Sigmoid colon (tissue), 4 donors: ENCODE measurements around the gene SLC6A11.

ENCODE experiments used
- POLR2A ChIP-seq, 2 donors: fragments of 450-650 bp; IDR thresholded peaks; one replicate each; pipeline ENCODE4 v1.6.1; 2016; ENCODE audit warnings: antibody characterized with exemption in 2 of 2, mild to moderate bottlenecking in 2 of 2, moderate library complexity in 2 of 2
- POLR2AphosphoS5 ChIP-seq, 4 donors: sonication (generic); formaldehyde crosslinking; IDR thresholded peaks; one replicate each; pipeline ENCODE4 v1.6.1; 2017; ENCODE audit warnings: antibody characterized with exemption in 4 of 4
- TF ChIP-seq, protein P1 (sequence below), 4 experiments: fragments of 450-650 bp in 3 of 4; fragments of 200-600 bp in 1 of 4; IDR thresholded peaks; one replicate each; pipeline ENCODE4 v1.5.1; 2016 to 2019; ENCODE audit warnings: antibody characterized with exemption in 4 of 4, mild to moderate bottlenecking in 3 of 4, moderate library complexity in 2 of 4

DNA sequence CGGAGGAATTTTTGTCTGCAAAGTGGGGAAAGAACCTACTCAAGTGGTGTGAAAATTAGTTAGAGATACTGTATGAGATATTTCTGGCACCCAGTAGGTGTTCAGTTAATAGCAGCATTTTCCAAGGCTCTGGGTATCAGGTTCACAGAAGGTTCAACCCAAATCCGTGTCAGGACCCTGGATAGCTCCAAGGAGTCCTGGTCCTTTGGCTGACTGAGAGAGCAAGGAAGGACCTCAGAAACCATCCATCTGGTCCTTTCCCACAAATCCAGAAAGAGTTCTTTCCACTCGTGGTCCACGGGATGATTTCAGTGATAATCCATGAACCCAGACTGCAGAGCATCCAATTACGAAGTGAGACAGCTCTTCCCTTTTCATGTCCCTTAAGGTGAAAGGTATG, 51.4 kb downstream of the SLC6A11 start:
- TF ChIP-seq, protein P1, sequence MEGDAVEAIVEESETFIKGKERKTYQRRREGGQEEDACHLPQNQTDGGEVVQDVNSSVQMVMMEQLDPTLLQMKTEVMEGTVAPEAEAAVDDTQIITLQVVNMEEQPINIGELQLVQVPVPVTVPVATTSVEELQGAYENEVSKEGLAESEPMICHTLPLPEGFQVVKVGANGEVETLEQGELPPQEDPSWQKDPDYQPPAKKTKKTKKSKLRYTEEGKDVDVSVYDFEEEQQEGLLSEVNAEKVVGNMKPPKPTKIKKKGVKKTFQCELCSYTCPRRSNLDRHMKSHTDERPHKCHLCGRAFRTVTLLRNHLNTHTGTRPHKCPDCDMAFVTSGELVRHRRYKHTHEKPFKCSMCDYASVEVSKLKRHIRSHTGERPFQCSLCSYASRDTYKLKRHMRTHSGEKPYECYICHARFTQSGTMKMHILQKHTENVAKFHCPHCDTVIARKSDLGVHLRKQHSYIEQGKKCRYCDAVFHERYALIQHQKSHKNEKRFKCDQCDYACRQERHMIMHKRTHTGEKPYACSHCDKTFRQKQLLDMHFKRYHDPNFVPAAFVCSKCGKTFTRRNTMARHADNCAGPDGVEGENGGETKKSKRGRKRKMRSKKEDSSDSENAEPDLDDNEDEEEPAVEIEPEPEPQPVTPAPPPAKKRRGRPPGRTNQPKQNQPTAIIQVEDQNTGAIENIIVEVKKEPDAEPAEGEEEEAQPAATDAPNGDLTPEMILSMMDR (IDR thresholded peaks at IDR 0.05) = no peak
- TF ChIP-seq POLR2A (IDR thresholded peaks at IDR 0.05) (no peak), POLR2AphosphoS5 (IDR thresholded peaks at IDR 0.05) (no peak)
